Measurements from ENCODE around the gene IFNGR2. TPM values are rescaled to one million over a fixed set of nuclear protein-coding genes. Genes with fewer than 3 reads are reported as not detected.

Gene IFNGR2
- total and polyA plus RNA-seq, 2 experiments from 2014 or later = 21.9 to 29.4 TPM

- H3K4me1 Mint-ChIP-seq = no peaks in the 10 kb centered on the region
- H3K9me3 Mint-ChIP-seq = peaks cover 52% of the 10 kb centered on the region
- no peak overlapping the region for H2AFZ ChIP-seq
- H3K4me3 ChIP-seq = no peak overlapping the region
- H3K79me2 ChIP-seq (replicated peaks; ENCODE audit: insufficient read depth) = no peaks in the 10 kb centered on the region
- H3K36me3 ChIP-seq (ENCODE audit: insufficient read depth) = peaks cover 25% of the 10 kb centered on the region
- H3K4me3 Mint-ChIP-seq = no peak overlapping the region
- ATAC-seq (no peak), DNase-seq (ENCODE audit: low spot score) (no peak)
- peaks cover 11% of the 10 kb centered on the region for H3K27me3 Mint-ChIP-seq (ENCODE audit: insufficient read depth, low read depth, poor library complexity)
- no peaks in the 10 kb centered on the region for H3K27me3 ChIP-seq (ENCODE audit: insufficient read depth)
- H3K27ac Mint-ChIP-seq = no peak overlapping the region
- H3K9me2 ChIP-seq (ENCODE audit: insufficient read depth) = no peaks in the 10 kb centered on the region
- H3K36me3 Mint-ChIP-seq (ENCODE audit: low read depth) = peaks cover 36% of the 10 kb centered on the region
- H4K20me1 ChIP-seq (replicated peaks; ENCODE audit: insufficient read depth) = no peaks in the 10 kb centered on the region
- no peak for TF ChIP-seq EZH2phosphoT487 (IDR thresholded peaks at IDR 0.05; ENCODE audit: unreplicated experiment)
- no peak for TF ChIP-seq ZNF331 (CRISPR knock-in tag; IDR thresholded peaks at IDR 0.05; ENCODE audit: low read depth)
- TF ChIP-seq EZH2 (IDR thresholded peaks at IDR 0.05; ENCODE audit: low read depth, unreplicated experiment) = no peak
- no peak for TF ChIP-seq NANOG (IDR thresholded peaks at IDR 0.05; ENCODE audit: borderline replicate concordance)
- no peak for TF ChIP-seq POLR2AphosphoS5 (IDR thresholded peaks at IDR 0.05; ENCODE audit: low read depth)
- no peak for TF ChIP-seq CREB1 (CRISPR knock-in tag; IDR thresholded peaks at IDR 0.05; ENCODE audit: low read depth)
- TF ChIP-seq ZNF462 (CRISPR knock-in tag; IDR thresholded peaks at IDR 0.05) = no peak
- no peak for TF ChIP-seq JUNB (IDR thresholded peaks at IDR 0.05; ENCODE audit: unreplicated experiment)
- TF ChIP-seq CTCF (conservative IDR thresholded peaks at IDR 0.05; ENCODE audit: low read depth in 2 of 2) = no peak
- no peak for TF ChIP-seq ETS1 (IDR thresholded peaks at IDR 0.05)
- no peak for TF ChIP-seq STAT1 (IDR thresholded peaks at IDR 0.05; ENCODE audit: unreplicated experiment)
- TF ChIP-seq ZNF114 (CRISPR knock-in tag; IDR thresholded peaks at IDR 0.05) = no peak
- no peak for TF ChIP-seq REST (IDR thresholded peaks at IDR 0.05; ENCODE audit: unreplicated experiment)
- 0 out of 2 replicates have a peak, but pooled peaks cover 3% of the 10 kb centered on the region for H3F3A ChIP-seq (replicated peaks; ENCODE audit: low read depth)
- no peak overlapping the region for H3K27ac ChIP-seq (ENCODE audit: low read depth)
- no peaks in the 10 kb centered on the region for H3K4me1 ChIP-seq (ENCODE audit: insufficient read depth)
- no peak overlapping the region for H3K4me2 ChIP-seq
Measured at GRCh38 chr21:33371366-33371765, 31.8 kb upstream of the IFNGR2 start.
